GM12878 (cell line): ENCODE measurements around the gene GTF3C1. TPM values are rescaled to one million over a fixed set of nuclear protein-coding genes. Genes with fewer than 3 reads are reported as not detected.

Source experiments
- ATAC-seq: fragments of 200-7000 bp; cut with Tn5 transposase; 3 replicates; pipeline ENCODE4 v1.9.1; 2020; ENCODE audit warnings: mild to moderate bottlenecking, moderate library complexity
- BruUV-seq: library from RNA; stranded (reverse); fragments of 400-500 nt; replicated peaks from 2 replicates; lab custom pipeline; 2021; lab: Mats Ljungman, UMichigan
- CTCF ChIA-PET: fragments of 300-600 bp; sonication (Branson Sonifier 250); formaldehyde crosslinking; extraction: SDS; loops from one replicate; lab custom pipeline; 2021; ENCODE audit warnings: inconsistent platforms; lab: Yijun Ruan, JAX
- POLR2A ChIA-PET: fragments of 350-600 bp; formaldehyde crosslinking; extraction: SDS; loops from one replicate; lab custom pipeline; 2021; ENCODE audit warnings: inconsistent platforms; lab: Charles Lee
- RAD21 ChIA-PET: fragments of 300-600 bp; sonication (Branson Sonifier 250); formaldehyde crosslinking; loops from one replicate; lab custom pipeline; 2023; ENCODE audit warnings: antibody characterized with exemption; ENCODE audit not compliant: unreplicated experiment; lab: Charles Lee
- SMC1A ChIA-PET: fragments of 300-600 bp; sonication (Branson Sonifier 250); formaldehyde crosslinking; loops from one replicate; lab custom pipeline; 2023; ENCODE audit not compliant: unreplicated experiment, uncharacterized antibody; lab: Charles Lee
- DNase-seq: peaks from one replicate; pipeline ENCODE4 v3.0.0-alpha.2; 2011; ENCODE audit warnings: low read depth, low spot score
- FAIRE-seq: peaks from 3 replicates; lab custom pipeline; 2011; peaks lifted over from hg19 to GRCh38; lab: Jason Lieb, UNC
- H2AFZ ChIP-seq: 2 replicates; pipeline ENCODE4 v1.6.0; 2011; ENCODE audit warnings: low read depth, low read length, control low read depth; ENCODE audit not compliant: control insufficient read depth
- H3K27ac ChIP-seq: 2 replicates; pipeline ENCODE4 v1.5.1; 2011; ENCODE audit warnings: control low read depth; ENCODE audit not compliant: control insufficient read depth, insufficient read depth
- H3K27me3 ChIP-seq, 2 experiments: replicated peaks in 1 of 2; 2 replicates each; pipeline versions ENCODE4 v1.6.0 to v1.6.1; 2011; ENCODE audit warnings: low read length in 1 of 2; ENCODE audit not compliant: control insufficient read depth in 2 of 2, insufficient read depth in 2 of 2
- H3K36me3 ChIP-seq, 2 experiments: 2 replicates each; pipeline ENCODE4 v1.5.1; 2011; ENCODE audit warnings: low read length in 1 of 2; ENCODE audit not compliant: control insufficient read depth in 2 of 2, insufficient read depth in 2 of 2
- H3K4me1 ChIP-seq: 2 replicates; pipeline ENCODE4 v1.6.1; 2011; ENCODE audit warnings: mild to moderate bottlenecking, low read length, moderate library complexity, mixed read lengths; ENCODE audit not compliant: control insufficient read depth, insufficient read depth
- H3K4me2 ChIP-seq: 2 replicates; pipeline ENCODE4 v1.6.0; 2011; ENCODE audit warnings: control low read depth; ENCODE audit not compliant: control insufficient read depth, insufficient read depth
- H3K4me3 ChIP-seq: fragments of 200-600 bp; sonication (generic); 2 replicates; pipeline ENCODE4 v1.5.1; 2016
- H3K79me2 ChIP-seq: 2 replicates; pipeline ENCODE4 v1.6.0; 2011; ENCODE audit warnings: low read length; ENCODE audit not compliant: control insufficient read depth, insufficient read depth
- H3K9ac ChIP-seq: 2 replicates; pipeline ENCODE4 v1.8.0; 2011; ENCODE audit warnings: low read length, control low read depth, mixed read lengths; ENCODE audit not compliant: control insufficient read depth, insufficient read depth
- H3K9me3 ChIP-seq: replicated peaks from 3 replicates; pipeline ENCODE4 v1.5.1; 2011; ENCODE audit warnings: mild to moderate bottlenecking, low read length; ENCODE audit not compliant: control insufficient read depth, insufficient read depth
- H4K20me1 ChIP-seq: 2 replicates; pipeline ENCODE4 v1.6.0; 2011; ENCODE audit not compliant: control insufficient read depth, insufficient read depth
- BACH1 ChIP-seq: fragments of 450-650 bp; IDR thresholded peaks from 2 replicates; pipeline ENCODE4 v1.6.1; 2017; ENCODE audit warnings: mild to moderate bottlenecking, borderline replicate concordance
- CEBPB ChIP-seq, 2 experiments: fragments of 150-350 bp in 1 of 2; IDR thresholded peaks; 2 replicates each; pipeline ENCODE4 v1.6.1; 2012 to 2014; ENCODE audit warnings: low read depth in 2 of 2, low read length in 2 of 2, borderline replicate concordance in 1 of 2, inconsistent platforms in 1 of 2
- DPF2 ChIP-seq: fragments of 450-650 bp; IDR thresholded peaks from 2 replicates; pipeline ENCODE4 v1.6.1; 2017; ENCODE audit warnings: mild to moderate bottlenecking
- EP300 ChIP-seq, 2 experiments: fragments of 150-350 bp in 1 of 2; IDR thresholded peaks; 2 replicates each; pipeline ENCODE4 v1.6.1; 2011 to 2012; ENCODE audit warnings: low read depth in 2 of 2, low read length in 2 of 2, borderline replicate concordance in 1 of 2, improper control_type of control experiment in 1 of 2, inconsistent platforms in 1 of 2; ENCODE audit not compliant: control insufficient read depth in 1 of 2
- ETV6 ChIP-seq, 2 experiments: fragments of 450-650 bp in 1 of 2; IDR thresholded peaks in 1 of 2; conservative IDR thresholded peaks in 1 of 2; 2 replicates each; pipeline ENCODE4 v1.6.1; 2014; ENCODE audit warnings: antibody characterized with exemption in 1 of 2, borderline replicate concordance in 1 of 2, low read depth in 1 of 2, mild to moderate bottlenecking in 1 of 2, moderate library complexity in 1 of 2
- IRF3 ChIP-seq: fragments of 450-650 bp; IDR thresholded peaks from 2 replicates; pipeline ENCODE4 v1.6.1; 2014; ENCODE audit warnings: mild to moderate bottlenecking
- JUND ChIP-seq: IDR thresholded peaks from 2 replicates; pipeline ENCODE4 v1.6.1; 2012; ENCODE audit warnings: low read depth, mild to moderate bottlenecking, low read length, improper control_type of control experiment, moderate library complexity
- MXI1 ChIP-seq: fragments of 150-350 bp; IDR thresholded peaks from 2 replicates; pipeline ENCODE4 v1.6.1; 2011; ENCODE audit warnings: low read depth, mild to moderate bottlenecking, inconsistent platforms, low read length, improper control_type of control experiment
- PAX5 ChIP-seq: IDR thresholded peaks from 2 replicates; pipeline ENCODE4 v1.6.1; 2011; ENCODE audit warnings: low read depth, low read length, borderline replicate concordance
- SMAD1 ChIP-seq: fragments of 450-650 bp; IDR thresholded peaks from 2 replicates; pipeline ENCODE4 v1.6.1; 2018; ENCODE audit warnings: mild to moderate bottlenecking, low read depth; ENCODE audit not compliant: partially characterized antibody
- STAT3 ChIP-seq: IDR thresholded peaks from 2 replicates; pipeline ENCODE4 v1.6.1; 2011; ENCODE audit warnings: low read depth, low read length, improper control_type of control experiment
- ZBTB40 ChIP-seq: fragments of 450-650 bp; IDR thresholded peaks from 2 replicates; pipeline ENCODE4 v1.6.1; 2016; ENCODE audit warnings: mild to moderate bottlenecking, moderate library complexity, borderline replicate concordance
- ZNF207 ChIP-seq: fragments of 450-650 bp; IDR thresholded peaks from 2 replicates; pipeline ENCODE4 v1.6.1; 2014; ENCODE audit warnings: antibody characterized with exemption, mild to moderate bottlenecking, borderline replicate concordance
- WGBS: methylation state at CpG from one replicate; pipeline ENCODE4 v1.1.6; 2016; ENCODE audit warnings: low lambda C conversion rate; ENCODE audit not compliant: insufficient replicate concordance, insufficient coverage; ENCODE audit errors: missing lambda C conversion rate; 5-methylcytosine and 5-hydroxymethylcytosine counted together
- in situ Hi-C: fragments of 300-500 bp; cut with MboI; formaldehyde crosslinking; loops from 9 replicates; pipeline ENCODE4 v1.14.3; 2018; ENCODE audit warnings: mixed read lengths
- intact Hi-C: fragments of 100-400 bp; cut with micrococcal nuclease; formaldehyde crosslinking; loops from one replicate; pipeline ENCODE4 v1.14.2; 2022; ENCODE audit not compliant: unreplicated experiment
- polyA plus RNA-seq, 11 experiments: library from polyadenylated mRNA; depleted of rRNA in 4 of 11; unstranded in 6 of 11; stranded (reverse) in 5 of 11; fragments of >200 nt; fragmentation: Nextera tagmentation in 4 of 11; fragmentation: Illumina TruSeq in 1 of 11; extraction: Ambion mirVana in 4 of 11; extraction: Trizol in 1 of 11; gene quantifications; 1 replicate in 1 of 11; 2 replicates in 10 of 11; pipeline versions ENCODE4 v1.2.1 to v1.2.3, GENCODE V29; 2011 to 2016; ENCODE audit warnings: inconsistent platforms in 2 of 11, missing spikeins in 2 of 11, low read depth in 1 of 11
- total RNA-seq, 4 experiments: library from RNA; depleted of rRNA in 3 of 4; stranded (reverse); fragments of >200 nt in 3 of 4; fragmentation: Illumina TruSeq in 1 of 4; extraction: Trizol in 1 of 4; gene quantifications; 2 replicates each; pipeline versions ENCODE4 v1.2.1 to v1.2.3, GENCODE V29; 2013 to 2021
- TF ChIP-seq, protein P1 (sequence below): fragments of 450-650 bp; formaldehyde crosslinking; IDR thresholded peaks from 2 replicates; pipeline ENCODE4 v1.4.0; 2020; ENCODE audit warnings: mild to moderate bottlenecking, moderate library complexity

The GTF3C1 gene
- total and polyA plus RNA-seq, 10 of the 15 experiments (the other 5 are each of a cell fraction or from before 2014, with no cell fraction given), result 0.98 to 60.9 (median 34.3) TPM

GRCh38 chr16:27543801-27544200, 5.9 kb downstream of the GTF3C1 start:
- ChIA-PET CTCF (no interaction called here), SMC1A (no interaction called here), RAD21 (no interaction called here), POLR2A (no interaction called here)
- H2AFZ ChIP-seq, result no peak overlapping the region
- in situ Hi-C loops (no loop called here), intact Hi-C loops (no loop called here)
- H3K9me3 ChIP-seq, result no peaks in the 10 kb centered on the region; the same call in 2 of the 3 replicates
- no peak overlapping the region for H3K4me3 ChIP-seq
- peaks cover 12 to 21% of the 10 kb centered on the region in 2 experiments for H3K36me3 ChIP-seq
- no peak overlapping the region for H3K27ac ChIP-seq
- ATAC-seq (no peak), FAIRE-seq (no peak), DNase-seq (no peak)
- H4K20me1 ChIP-seq, result no peaks in the 10 kb centered on the region
- 94% methylated on average over 3 of the region's 3 CpGs for WGBS
- H3K27me3 ChIP-seq, result no peaks in the 10 kb centered on the region
- no TSS peak for BruUV-seq
- H3K4me1 ChIP-seq, result peaks cover 20% of the 10 kb centered on the region
- H3K4me2 ChIP-seq, result no peak overlapping the region
- H3K79me2 ChIP-seq, result peaks cover 15% of the 10 kb centered on the region
- no peak overlapping the region for H3K9ac ChIP-seq
- TF ChIP-seq SMAD1, result no peak
- TF ChIP-seq MXI1, result no peak
- no peak for TF ChIP-seq DPF2
- TF ChIP-seq JUND, result no peak
- no peak for TF ChIP-seq STAT3
- TF ChIP-seq, protein P1, sequence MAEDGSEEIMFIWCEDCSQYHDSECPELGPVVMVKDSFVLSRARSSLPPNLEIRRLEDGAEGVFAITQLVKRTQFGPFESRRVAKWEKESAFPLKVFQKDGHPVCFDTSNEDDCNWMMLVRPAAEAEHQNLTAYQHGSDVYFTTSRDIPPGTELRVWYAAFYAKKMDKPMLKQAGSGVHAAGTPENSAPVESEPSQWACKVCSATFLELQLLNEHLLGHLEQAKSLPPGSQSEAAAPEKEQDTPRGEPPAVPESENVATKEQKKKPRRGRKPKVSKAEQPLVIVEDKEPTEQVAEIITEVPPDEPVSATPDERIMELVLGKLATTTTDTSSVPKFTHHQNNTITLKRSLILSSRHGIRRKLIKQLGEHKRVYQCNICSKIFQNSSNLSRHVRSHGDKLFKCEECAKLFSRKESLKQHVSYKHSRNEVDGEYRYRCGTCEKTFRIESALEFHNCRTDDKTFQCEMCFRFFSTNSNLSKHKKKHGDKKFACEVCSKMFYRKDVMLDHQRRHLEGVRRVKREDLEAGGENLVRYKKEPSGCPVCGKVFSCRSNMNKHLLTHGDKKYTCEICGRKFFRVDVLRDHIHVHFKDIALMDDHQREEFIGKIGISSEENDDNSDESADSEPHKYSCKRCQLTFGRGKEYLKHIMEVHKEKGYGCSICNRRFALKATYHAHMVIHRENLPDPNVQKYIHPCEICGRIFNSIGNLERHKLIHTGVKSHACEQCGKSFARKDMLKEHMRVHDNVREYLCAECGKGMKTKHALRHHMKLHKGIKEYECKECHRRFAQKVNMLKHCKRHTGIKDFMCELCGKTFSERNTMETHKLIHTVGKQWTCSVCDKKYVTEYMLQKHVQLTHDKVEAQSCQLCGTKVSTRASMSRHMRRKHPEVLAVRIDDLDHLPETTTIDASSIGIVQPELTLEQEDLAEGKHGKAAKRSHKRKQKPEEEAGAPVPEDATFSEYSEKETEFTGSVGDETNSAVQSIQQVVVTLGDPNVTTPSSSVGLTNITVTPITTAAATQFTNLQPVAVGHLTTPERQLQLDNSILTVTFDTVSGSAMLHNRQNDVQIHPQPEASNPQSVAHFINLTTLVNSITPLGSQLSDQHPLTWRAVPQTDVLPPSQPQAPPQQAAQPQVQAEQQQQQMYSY (CRISPR knock-in tag), result no peak
- TF ChIP-seq IRF3, result no peak
- no peak for TF ChIP-seq PAX5
- no peak for TF ChIP-seq ZBTB40
- no peak for TF ChIP-seq EP300 (IDR thresholded peaks at IDR 0.05; ENCODE audit: borderline replicate concordance in 1 of 2, control insufficient read depth in 1 of 2, low read depth in 2 of 2, low read length in 2 of 2)
- TF ChIP-seq ETV6 (conservative IDR thresholded peaks at IDR 0.05 in 1 of 2, IDR thresholded peaks at IDR 0.05 in 1 of 2; ENCODE audit: borderline replicate concordance in 1 of 2, low read depth in 1 of 2), result no peak
- no peak for TF ChIP-seq CEBPB (IDR thresholded peaks at IDR 0.05; ENCODE audit: borderline replicate concordance in 1 of 2, low read depth in 2 of 2, low read length in 2 of 2)
- no peak for TF ChIP-seq ZNF207
- no peak for TF ChIP-seq BACH1
